PC-3 (cell line): ENCODE data around the gene NAGS. TPM values are rescaled to one million over a fixed set of nuclear protein-coding genes. Genes with fewer than 3 reads are reported as not detected.
A peak's percentile ranks its signal among the peaks of the same experiment; 100 is the strongest.
"Not testable (repeated sequence)": the region's sequence is repeated elsewhere in the genome, so short reads cannot be mapped to it uniquely, and the experiment has no call there.

Experiments
- ATAC-seq: fragments of 200-7000 bp; cut with Tn5 transposase; 2 replicates; pipeline ENCODE4 v1.9.1; 2020; ENCODE audit warnings: mild to moderate bottlenecking, moderate library complexity
- BruUV-seq: library from RNA; stranded (reverse); fragments of 400-500 nt; replicated peaks from 2 replicates; lab custom pipeline; 2021; lab: Mats Ljungman, UMichigan
- CTCF ChIA-PET: fragments of 300-600 bp; sonication (Branson Sonifier 250); formaldehyde crosslinking; loops from one replicate; lab custom pipeline; 2022; ENCODE audit warnings: antibody characterized with exemption; lab: Charles Lee
- POLR2A ChIA-PET: fragments of 300-600 bp; sonication (Branson Sonifier 250); formaldehyde crosslinking; loops from one replicate; lab custom pipeline; 2022; ENCODE audit warnings: antibody characterized with exemption; ENCODE audit not compliant: unreplicated experiment; lab: Charles Lee
- DNase-seq: peaks from one replicate; pipeline ENCODE4 v3.0.0-alpha.2; 2015
- H2AFZ ChIP-seq: fragments of 300-600 bp; sonication (generic); 2 replicates; pipeline ENCODE4 v1.6.0; 2016; ENCODE audit warnings: antibody characterized with exemption, low read length
- H3F3A ChIP-seq: fragments of 300-600 bp; sonication (generic); one replicate; pipeline ENCODE4 v1.6.0; 2017; ENCODE audit warnings: antibody characterized with exemption, low read length, control low read depth, mild to moderate bottlenecking; ENCODE audit not compliant: unreplicated experiment
- H3K27ac ChIP-seq: fragments of 300-600 bp; sonication (generic); 2 replicates; pipeline ENCODE4 v1.5.1; 2016; ENCODE audit warnings: mild to moderate bottlenecking, low read length
- H3K27me3 ChIP-seq: fragments of 300-600 bp; sonication (generic); 2 replicates; pipeline ENCODE4 v1.6.1; 2016; ENCODE audit warnings: low read length, mixed read lengths
- H3K36me3 ChIP-seq: fragments of 300-600 bp; sonication (generic); 2 replicates; pipeline ENCODE4 v1.6.1; 2016; ENCODE audit warnings: low read depth, mixed run types, low read length, mixed read lengths
- H3K4me1 ChIP-seq: fragments of 300-600 bp; sonication (generic); 2 replicates; pipeline ENCODE4 v1.5.1; 2016; ENCODE audit warnings: low read length; ENCODE audit not compliant: insufficient read depth
- H3K4me2 ChIP-seq: fragments of 300-600 bp; sonication (generic); 2 replicates; pipeline ENCODE4 v1.6.0; 2016; ENCODE audit warnings: low read length
- H3K4me3 ChIP-seq: fragments of 300-600 bp; sonication (generic); 2 replicates; pipeline ENCODE4 v1.5.1; 2016; ENCODE audit warnings: mild to moderate bottlenecking, low read length, mixed read lengths
- H3K79me2 ChIP-seq: fragments of 300-600 bp; sonication (generic); 2 replicates; pipeline ENCODE4 v1.6.1; 2017; ENCODE audit warnings: low read length, mixed read lengths
- H3K9ac ChIP-seq: fragments of 300-600 bp; sonication (generic); 2 replicates; pipeline ENCODE4 v1.6.0; 2016; ENCODE audit warnings: mild to moderate bottlenecking, low read length
- H3K9me2 ChIP-seq: fragments of 300-600 bp; sonication (generic); replicated peaks from 2 replicates; pipeline ENCODE4 v1.6.1; 2016; ENCODE audit warnings: mixed run types, low read length, mixed read lengths
- H3K9me3 ChIP-seq: fragments of 300-600 bp; sonication (generic); 2 replicates; pipeline ENCODE4 v1.6.1; 2016; ENCODE audit warnings: low read length, mixed read lengths
- H4K20me1 ChIP-seq: fragments of 300-600 bp; sonication (generic); 2 replicates; pipeline ENCODE4 v1.6.1; 2016; ENCODE audit warnings: low read length, mixed read lengths
- CTCF ChIP-seq: fragments of 300-600 bp; sonication (generic); conservative IDR thresholded peaks from 2 replicates; pipeline ENCODE4 v1.5.1; 2017; ENCODE audit warnings: antibody characterized with exemption, low read depth, mild to moderate bottlenecking, low read length
- EZH2 ChIP-seq: fragments of 300-600 bp; sonication (generic); IDR thresholded peaks from one replicate; pipeline ENCODE4 v1.6.1; 2017; ENCODE audit warnings: antibody characterized with exemption, mild to moderate bottlenecking, low read length; ENCODE audit not compliant: unreplicated experiment
- EZH2phosphoT487 ChIP-seq: fragments of 300-600 bp; sonication (generic); IDR thresholded peaks from 2 replicates; pipeline ENCODE4 v1.6.1; 2018; ENCODE audit warnings: mild to moderate bottlenecking, antibody characterized with exemption, low read length, borderline replicate concordance
- intact Hi-C: fragments of 100-400 bp; cut with micrococcal nuclease; formaldehyde crosslinking; loops from 2 replicates; pipeline ENCODE4 v1.9.0; 2023
- total RNA-seq: library from RNA; depleted of rRNA; stranded (reverse); fragments of >200 nt; gene quantifications from 2 replicates; pipeline ENCODE4 v1.2.3, GENCODE V29; 2014

The NAGS gene
- total RNA-seq, 1 experiment from 2014 or later = 13.5 TPM

GRCh38 chr17:43972444-43973212 is 31.8 kb upstream of the NAGS start:
- H3F3A ChIP-seq, BruUV-seq, H3K9me3 ChIP-seq, H3K9ac ChIP-seq, H3K4me3 ChIP-seq, H3K9me2 ChIP-seq, H3K4me2 ChIP-seq, DNase-seq, H4K20me1 ChIP-seq, H3K27ac ChIP-seq, POLR2A ChIA-PET, H2AFZ ChIP-seq, ATAC-seq, H3K79me2 ChIP-seq, H3K4me1 ChIP-seq, H3K36me3 ChIP-seq, intact Hi-C loops: not testable (repeated sequence)
- peaks cover 20% of the 10 kb centered on the region for H3K27me3 ChIP-seq
- CTCF ChIA-PET = interaction anchor here (0.7 kb wide), 1 partner anchor 47 kb away, joined by 6 read pairs; no protein-coding TSS in a partner anchor

GRCh38 chr17:43974382-43975266 is 29.8 kb upstream of the NAGS start:
- no peaks in the 10 kb centered on the region for H3K36me3 ChIP-seq
- no peak overlapping the region for H3K4me2 ChIP-seq
- no peaks in the 10 kb centered on the region for H3F3A ChIP-seq
- DNase-seq (no peak), ATAC-seq (no peak)
- ChIA-PET CTCF (interaction anchor here (1.0 kb wide), 1 partner anchor 17 kb away, joined by 4 read pairs; no protein-coding TSS in a partner anchor), POLR2A (no interaction called here)
- no peak overlapping the region for H3K27ac ChIP-seq
- no peaks in the 10 kb centered on the region for H3K4me1 ChIP-seq
- H3K4me3 ChIP-seq = no peak overlapping the region
- no peaks in the 10 kb centered on the region for H3K9me2 ChIP-seq
- H3K79me2 ChIP-seq = no peaks in the 10 kb centered on the region
- H2AFZ ChIP-seq = peak overlapping the region; percentile 47; the same call in 1 of the 2 replicates
- H3K9ac ChIP-seq = no peak overlapping the region
- H4K20me1 ChIP-seq = no peaks in the 10 kb centered on the region
- intact Hi-C loops = no loop called here
- H3K27me3 ChIP-seq = peaks cover 30% of the 10 kb centered on the region
- no TSS peak for BruUV-seq
- TF ChIP-seq EZH2phosphoT487 = no peak
- TF ChIP-seq EZH2 = no peak
- TF ChIP-seq CTCF = no peak
- H3K9me3 ChIP-seq = no peaks in the 10 kb centered on the region

- no peaks in the 10 kb centered on the region for H3K79me2 ChIP-seq
- no TSS peak for BruUV-seq
- H3K27me3 ChIP-seq = peaks cover 30% of the 10 kb centered on the region
- H3K4me2 ChIP-seq = no peak overlapping the region
- H3K4me3 ChIP-seq = no peak overlapping the region
- no peaks in the 10 kb centered on the region for H3K9me2 ChIP-seq
- no peaks in the 10 kb centered on the region for H3F3A ChIP-seq
- H4K20me1 ChIP-seq = no peaks in the 10 kb centered on the region
- no peaks in the 10 kb centered on the region for H3K9me3 ChIP-seq
- H3K36me3 ChIP-seq = no peaks in the 10 kb centered on the region
- intact Hi-C loops = no loop called here
- H3K27ac ChIP-seq = no peak overlapping the region
- ChIA-PET CTCF (no interaction called here), POLR2A (no interaction called here)
- H3K9ac ChIP-seq = no peak overlapping the region
- DNase-seq = no peak
- ATAC-seq = no peak
- H3K4me1 ChIP-seq = no peaks in the 10 kb centered on the region
- no peak overlapping the region for H2AFZ ChIP-seq
- TF ChIP-seq EZH2 (no peak), EZH2phosphoT487 (no peak), CTCF (no peak)
Measured at GRCh38 chr17:43975898-43976297, 28.5 kb upstream of the NAGS start.
